ELF-1 (cell line): Measurements from ENCODE around the gene AGAP1.
"Not testable (repeated sequence)": the region's sequence is repeated elsewhere in the genome, so short reads cannot be mapped to it uniquely, and the experiment has no call there.

Experiments used
- DNase-seq: peaks from one replicate; pipeline ENCODE4 v3.0.0-alpha.2; 2016; ENCODE audit warnings: low read depth, low spot score

The AGAP1 gene

GRCh38 chr2:236052926-236053821 lies 559.3 kb downstream of the AGAP1 start:
- peak; percentile 94 for DNase-seq

GRCh38 chr2:236054125-236054524 lies 560.3 kb downstream of the AGAP1 start:
- DNase-seq = no peak

- no peak for DNase-seq
These were observed 560.9 kb downstream of the AGAP1 start for GRCh38 chr2:236054621-236055305.

- DNase-seq = no peak
These were observed 561.6 kb downstream of the AGAP1 start for GRCh38 chr2:236055471-236055870.

- no peak for DNase-seq
These were observed 562.3 kb downstream of the AGAP1 start for GRCh38 chr2:236056141-236056540.

- DNase-seq = no peak
These were observed 563.5 kb downstream of the AGAP1 start for GRCh38 chr2:236057375-236057774.

- no peak for DNase-seq
These were observed 567.7 kb downstream of the AGAP1 start for GRCh38 chr2:236061497-236061896.

GRCh38 chr2:236061899-236062298 lies 568.1 kb downstream of the AGAP1 start:
- DNase-seq = peak; percentile 42

- not testable (repeated sequence) for DNase-seq
These were observed 569.0 kb downstream of the AGAP1 start for GRCh38 chr2:236062806-236063205.

- DNase-seq = no peak
These were observed 570.2 kb downstream of the AGAP1 start for GRCh38 chr2:236063994-236064393.

- no peak for DNase-seq
These were observed 571.7 kb downstream of the AGAP1 start for GRCh38 chr2:236065314-236066160.

GRCh38 chr2:236070236-236070635 lies 576.4 kb downstream of the AGAP1 start:
- DNase-seq = no peak

- DNase-seq = no peak
These were observed 579.4 kb downstream of the AGAP1 start for GRCh38 chr2:236073246-236073645.

- DNase-seq = no peak
These were observed 580.2 kb downstream of the AGAP1 start for GRCh38 chr2:236073867-236074655.

GRCh38 chr2:236075802-236076201 lies 582.0 kb downstream of the AGAP1 start:
- no peak for DNase-seq

GRCh38 chr2:236078297-236079255 lies 584.7 kb downstream of the AGAP1 start:
- DNase-seq = peak; percentile 53

GRCh38 chr2:236080412-236080811 lies 586.6 kb downstream of the AGAP1 start:
- DNase-seq = no peak

- DNase-seq = no peak
These were observed 587.3 kb downstream of the AGAP1 start for GRCh38 chr2:236081171-236081570.

- DNase-seq = no peak
These were observed 588.2 kb downstream of the AGAP1 start for GRCh38 chr2:236082061-236082460.

GRCh38 chr2:236083934-236084333 lies 590.1 kb downstream of the AGAP1 start:
- DNase-seq = peak; percentile 70
